Motor neuron (in vitro differentiated cells): Measurements from ENCODE around the gene STK17A. TPM values are rescaled to one million over a fixed set of nuclear protein-coding genes. Genes with fewer than 3 reads are reported as not detected.

Experiments
- ATAC-seq, 8 experiments: fragments of 200-7000 bp; cut with Tn5 transposase; replicated peaks in 6 of 8; 2 replicates each; pipeline ENCODE4 v1.8.0; 2021; ENCODE audit warnings: mild to moderate bottlenecking in 8 of 8, moderate library complexity in 8 of 8
- H3K27ac ChIP-seq, 2 donors: fragments of 250-450 bp; sonication (Bioruptor Pico); 2 replicates each; pipeline ENCODE4 v1.9.0; 2021; ENCODE audit warnings: antibody characterized with exemption in 2 of 2, mild to moderate bottlenecking in 2 of 2, moderate library complexity in 1 of 2
- H3K4me1 ChIP-seq, 2 donors: fragments of 250-450 bp; sonication (Bioruptor Pico); replicated peaks in 1 of 2; 2 replicates each; pipeline ENCODE4 v1.6.1; 2021; ENCODE audit warnings: antibody characterized with exemption in 2 of 2, mild to moderate bottlenecking in 2 of 2, moderate library complexity in 1 of 2
- H3K4me3 ChIP-seq, 5 donors: fragments of 250-450 bp; sonication (Bioruptor Pico); 2 replicates each; pipeline ENCODE4 v1.9.0; 2021; ENCODE audit warnings: antibody characterized with exemption in 5 of 5, mild to moderate bottlenecking in 5 of 5, moderate library complexity in 4 of 5
- WGBS, 10 experiments: fragments of 450-650 bp; shearing (Covaris generic); methylation state at CpG; one replicate each; pipeline ENCODE4 v1.0.0; 2022; 5-methylcytosine and 5-hydroxymethylcytosine counted together
- in situ Hi-C, 9 experiments: fragments of 400-800 bp; cut with MboI; loops; one replicate each; pipeline ENCODE4 v1.15.0; 2021; ENCODE audit warnings: low sequenced_read_pairs in 9 of 9, low pct_unique_long_range_greater_than_20kb in 2 of 9; ENCODE audit not compliant: unreplicated experiment in 9 of 9
- total RNA-seq, 8 experiments: library from RNA; unstranded; fragments of 300-600 nt; gene quantifications; 2 replicates each; pipeline versions ENCODE4 v1.2.3 to v1.2.4, GENCODE V29; 2022

STK17A gene
- total RNA-seq, 8 experiments from 2014 or later, result 3.9 to 18.4 (median 13.4) TPM

DNA sequence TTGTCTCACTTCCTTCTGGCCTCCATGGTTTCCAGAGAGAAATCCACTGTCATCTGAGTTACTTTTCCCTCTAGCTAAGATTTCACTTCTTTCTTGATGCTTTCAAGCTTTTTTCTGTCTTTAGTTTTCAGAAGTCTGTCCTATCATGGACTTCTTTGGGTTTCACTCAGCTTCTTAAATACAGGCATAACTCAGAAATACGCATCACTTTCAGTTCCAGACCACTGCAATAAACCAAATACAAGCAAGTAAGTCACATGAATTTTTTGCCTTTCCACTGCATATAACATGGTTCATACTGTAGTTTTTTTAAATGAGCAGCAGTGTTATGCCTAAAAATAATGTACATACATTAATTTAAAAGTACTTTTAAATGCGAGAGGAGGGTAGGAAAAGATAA lies 48.7 kb downstream of the STK17A start:
- WGBS, 10 experiments, result 29 to 100% (median 97%) methylated on average over 1 to 2 of the region's 2 CpGs
- Histone ChIP-seq H3K27ac (no peak overlapping the region), H3K4me3 (no peak overlapping the region), H3K4me1 (peaks cover 0 to 4% of the 10 kb centered on the region in 2 donors)
- in situ Hi-C loops, result no loop called here
- no peak for ATAC-seq

DNA sequence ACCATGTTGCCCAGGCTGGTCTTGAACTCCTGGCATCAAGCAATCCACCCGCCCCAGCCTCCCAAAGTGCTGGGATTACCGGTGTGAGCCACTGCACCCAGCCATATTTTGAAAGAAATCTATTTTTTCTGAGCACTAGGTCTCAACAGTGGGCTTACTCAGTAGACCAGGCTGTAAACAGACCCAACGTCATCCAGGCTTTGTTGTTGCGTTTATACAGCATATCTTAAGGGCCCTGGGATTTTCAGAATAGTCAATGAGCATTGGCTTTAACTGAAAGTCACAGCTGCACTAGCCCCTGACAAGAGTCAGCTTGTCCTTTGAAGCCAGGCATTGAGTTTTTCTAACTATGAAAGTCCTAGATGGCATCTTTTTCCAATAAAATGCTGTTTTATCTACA lies 49.8 kb downstream of the STK17A start:
- no peaks in the 10 kb centered on the region for H3K4me1 ChIP-seq
- ATAC-seq, result no peak
- in situ Hi-C loops, result no loop called here
- WGBS, 10 experiments, result 80 to 100% (median 92%) methylated on average over 1 to 4 of the region's 4 CpGs; no CpG with 5 or more reads in 4 of the 10 experiments
- no peak overlapping the region for H3K4me3 ChIP-seq
- H3K27ac ChIP-seq, result no peak overlapping the region

DNA sequence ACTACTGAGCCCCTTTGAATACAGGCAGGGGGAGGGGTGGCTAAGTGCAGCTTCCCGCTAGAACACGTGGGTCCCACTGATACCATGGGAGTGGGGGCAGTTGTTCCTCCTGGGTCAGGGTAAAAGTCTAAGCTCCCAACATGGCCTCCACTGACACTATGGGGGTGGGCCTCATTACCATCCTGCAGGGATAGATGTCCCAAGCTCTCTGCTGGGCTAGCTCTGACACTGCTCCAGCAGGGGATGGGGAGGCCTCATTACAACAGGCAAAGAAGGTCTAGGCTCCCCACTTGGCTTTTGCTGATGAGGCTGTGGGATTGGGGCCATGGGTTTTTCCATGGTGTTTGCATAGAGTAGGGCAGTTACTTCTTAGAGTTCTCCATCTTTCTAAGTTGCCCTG lies 51.5 kb downstream of the STK17A start:
- Histone ChIP-seq H3K27ac (no peak overlapping the region), H3K4me3 (no peak overlapping the region), H3K4me1 (peaks cover 0 to 3% of the 10 kb centered on the region in 2 donors)
- WGBS, 10 experiments, result no CpG with 5 or more reads among the region's 2 CpGs
- in situ Hi-C loops, result no loop called here
- no peak for ATAC-seq

DNA sequence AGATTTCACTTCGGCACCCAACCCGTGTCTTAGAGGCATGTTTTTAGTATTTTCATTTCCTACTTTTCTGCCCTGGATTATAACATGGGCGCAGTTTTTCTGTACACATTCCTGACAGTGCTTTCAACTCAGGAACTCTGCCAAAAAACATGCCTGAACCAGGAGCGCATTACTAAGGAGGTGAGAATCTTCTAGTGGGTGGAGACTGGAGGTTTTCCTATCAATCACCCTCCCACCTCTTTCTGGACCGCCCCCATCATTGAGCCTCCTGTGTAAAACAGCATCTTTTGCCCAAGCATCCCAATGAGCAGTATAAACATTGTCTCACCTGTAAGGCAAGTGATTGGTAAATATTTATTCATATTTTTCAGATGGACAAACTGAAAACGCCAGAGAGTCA lies 53.2 kb downstream of the STK17A start:
- Histone ChIP-seq H3K4me3 (no peak overlapping the region), H3K27ac (no peak overlapping the region), H3K4me1 (peaks cover 15 to 19% of the 10 kb centered on the region in 2 donors)
- WGBS, 10 experiments, result 74 to 100% (median 96%) methylated on average over 3 to 6 of the region's 6 CpGs; no CpG with 5 or more reads in 1 of the 10 experiments
- ATAC-seq, result no peak
- in situ Hi-C loops, result no loop called here

DNA sequence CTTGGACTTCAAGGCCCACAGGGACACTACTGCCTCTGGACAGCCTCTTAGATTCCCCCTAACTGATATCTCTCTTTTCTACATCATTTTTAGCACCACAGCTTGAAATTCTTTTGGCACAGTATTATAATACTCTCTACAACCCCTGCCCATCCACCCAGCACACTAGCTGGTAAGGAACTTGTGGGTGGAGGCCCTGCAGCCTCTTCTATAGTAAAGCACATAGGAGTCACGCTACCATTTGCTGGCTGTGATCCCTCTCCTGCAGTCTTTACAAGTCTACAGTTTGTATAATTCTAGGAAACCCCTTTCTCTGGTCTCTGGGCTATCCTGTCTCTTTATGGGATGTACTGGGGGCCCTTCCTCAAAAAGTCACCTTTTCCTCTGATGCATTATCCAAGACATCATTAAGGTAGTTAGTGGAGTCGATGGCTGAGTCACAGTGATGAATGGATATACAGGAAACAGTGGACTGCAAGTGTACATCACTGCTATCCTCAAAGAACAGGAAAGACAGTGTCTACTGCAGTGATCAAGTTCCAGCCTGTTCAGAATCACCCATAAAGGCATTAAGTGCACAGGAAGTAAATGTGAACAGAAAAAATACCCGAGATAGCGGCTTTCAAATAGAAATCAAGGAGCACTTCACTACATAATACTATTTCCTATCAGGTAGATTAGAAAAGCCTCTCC lies 54.4 kb downstream of the STK17A start:
- WGBS, 10 experiments, result 17 to 100% (median 80%) methylated on average over 1 to 4 of the region's 4 CpGs; no CpG with 5 or more reads in 2 of the 10 experiments
- peak in 2 of 8 experiments; percentile 10 to 35 for ATAC-seq
- Histone ChIP-seq H3K4me3 (no peak overlapping the region), H3K4me1 (peaks cover 15 to 19% of the 10 kb centered on the region in 2 donors), H3K27ac (no peak overlapping the region)
- in situ Hi-C loops, result no loop called here

DNA sequence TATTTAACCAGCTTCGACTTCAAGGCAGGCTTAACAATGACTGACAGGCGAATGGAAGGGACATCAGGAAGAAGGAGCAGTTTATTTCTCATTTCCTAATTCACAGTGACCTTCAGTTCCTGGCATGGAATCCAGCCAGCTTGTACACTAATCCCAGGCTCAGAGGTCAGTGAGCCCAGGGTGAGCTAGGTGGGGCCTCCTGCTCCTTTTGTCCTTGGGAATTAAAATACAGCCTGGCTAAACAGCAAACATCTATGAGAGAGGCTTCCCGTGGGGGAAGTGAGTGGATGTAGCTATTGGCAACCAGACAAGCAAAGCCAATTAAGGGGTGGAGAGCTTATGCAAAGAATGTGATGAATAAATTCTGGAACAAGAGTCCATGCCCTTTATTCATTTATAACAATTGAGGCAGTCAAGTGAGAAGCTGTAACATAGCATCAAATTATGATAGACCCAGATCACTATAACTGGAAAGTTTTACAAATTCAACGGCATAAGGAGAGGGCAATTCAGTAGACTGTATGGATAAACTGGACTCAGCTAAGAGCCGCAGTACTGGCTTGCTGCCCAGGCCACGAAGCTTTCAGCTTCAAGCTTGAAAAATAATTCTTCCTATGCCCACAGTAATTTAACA lies 57.1 kb downstream of the STK17A start:
- Histone ChIP-seq H3K4me1 (peaks cover 15 to 19% of the 10 kb centered on the region in 2 donors), H3K4me3 (no peak overlapping the region), H3K27ac (peak overlapping the region; percentile 42 to 62)
- WGBS, 10 experiments, result 0 to 88% (median 56%) methylated on average over 1 to 6 of the region's 6 CpGs
- in situ Hi-C loops, result no loop called here
- ATAC-seq, result peak; percentile 91 to 99 (median 95)

DNA sequence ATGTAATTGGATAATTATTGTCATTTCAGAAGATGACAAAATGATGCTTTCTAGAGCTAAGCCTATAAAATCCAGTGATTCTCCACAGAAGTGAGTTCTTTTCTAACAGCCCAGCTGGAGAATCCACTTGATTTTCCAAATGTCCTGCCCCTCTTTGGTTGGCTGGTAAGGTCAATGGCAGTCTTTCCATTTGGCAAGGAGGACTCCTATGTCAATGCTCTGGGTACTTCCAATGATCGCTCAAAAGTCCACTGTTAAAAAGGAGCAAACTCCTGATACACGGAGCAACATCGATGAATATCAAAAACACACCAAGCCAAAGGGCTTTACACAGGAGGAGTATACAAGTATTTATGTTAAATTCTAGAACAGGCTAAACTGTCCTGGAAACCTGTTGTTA lies 57.8 kb downstream of the STK17A start:
- H3K4me1 ChIP-seq, result peaks cover 16 to 26% of the 10 kb centered on the region in 2 donors
- no peak for ATAC-seq
- 92 to 100% (median 100%) methylated on average over 1 to 3 of the region's 3 CpGs; no CpG with 5 or more reads in 5 of the 10 experiments for WGBS, 10 experiments
- in situ Hi-C loops, result no loop called here
- no peak overlapping the region for H3K4me3 ChIP-seq
- peak overlapping the region in 1 of 2 donors; percentile 62 for H3K27ac ChIP-seq

DNA sequence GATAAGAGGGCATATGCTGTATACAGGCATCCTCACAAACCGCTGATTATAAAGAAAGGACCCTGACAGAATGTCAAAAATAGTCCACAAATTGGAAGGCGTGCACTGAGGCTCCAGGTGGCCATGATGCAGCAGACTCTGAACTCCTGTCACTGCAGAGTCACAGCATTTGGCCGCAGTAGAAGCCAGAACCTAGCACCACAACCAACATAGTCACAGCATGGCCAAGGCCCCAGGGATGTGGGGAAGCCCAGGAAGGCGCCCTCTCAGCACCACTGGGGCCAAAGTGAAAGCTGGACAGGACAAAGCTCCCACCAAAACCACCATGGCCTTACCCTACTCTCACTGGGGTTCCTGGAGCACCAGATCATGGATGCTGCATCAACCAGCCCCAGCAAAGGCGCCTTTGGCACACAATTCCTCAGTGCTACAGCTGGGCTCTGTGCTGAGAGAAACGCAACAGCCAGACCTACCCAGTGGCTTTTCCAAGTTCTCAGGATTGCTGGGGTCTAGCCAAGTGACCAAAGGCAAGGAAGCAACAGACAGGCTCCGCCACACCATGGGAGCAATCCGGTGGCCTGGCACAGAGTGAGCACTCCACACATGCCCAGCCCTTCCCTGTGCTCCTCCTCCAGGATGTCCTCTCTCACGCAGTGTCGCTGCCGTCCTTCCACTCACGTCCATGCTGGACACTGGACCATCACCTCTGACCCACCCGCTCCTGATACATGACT lies 60.2 kb downstream of the STK17A start:
- in situ Hi-C loops, result no loop called here
- WGBS, 10 experiments, result 67 to 100% (median 100%) methylated on average over 1 to 10 of the region's 13 CpGs; no CpG with 5 or more reads in 1 of the 10 experiments
- ATAC-seq, result no peak
- no peak overlapping the region for H3K4me3 ChIP-seq
- H3K4me1 ChIP-seq, result peaks cover 38 to 50% of the 10 kb centered on the region in 2 donors
- no peak overlapping the region for H3K27ac ChIP-seq

DNA sequence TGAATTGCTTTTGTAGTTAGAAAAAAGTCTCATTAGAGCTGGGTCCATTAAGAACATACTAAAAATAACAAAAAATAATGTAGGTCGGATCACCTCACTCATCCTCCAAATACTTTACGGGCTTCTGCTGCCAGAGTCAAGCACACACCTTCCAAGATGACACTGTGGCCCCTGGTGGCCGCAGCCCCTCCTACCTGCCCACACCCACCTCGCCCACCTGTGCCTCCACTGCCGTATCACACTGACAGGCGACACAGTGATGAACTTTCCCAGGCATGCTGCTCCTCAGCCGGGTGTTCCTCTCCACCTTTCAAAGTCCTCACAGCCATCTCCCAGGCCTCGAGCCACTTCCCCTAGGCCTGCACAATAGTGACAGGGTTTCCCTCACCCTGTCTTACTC lies 60.9 kb downstream of the STK17A start:
- no peak overlapping the region for H3K27ac ChIP-seq

DNA sequence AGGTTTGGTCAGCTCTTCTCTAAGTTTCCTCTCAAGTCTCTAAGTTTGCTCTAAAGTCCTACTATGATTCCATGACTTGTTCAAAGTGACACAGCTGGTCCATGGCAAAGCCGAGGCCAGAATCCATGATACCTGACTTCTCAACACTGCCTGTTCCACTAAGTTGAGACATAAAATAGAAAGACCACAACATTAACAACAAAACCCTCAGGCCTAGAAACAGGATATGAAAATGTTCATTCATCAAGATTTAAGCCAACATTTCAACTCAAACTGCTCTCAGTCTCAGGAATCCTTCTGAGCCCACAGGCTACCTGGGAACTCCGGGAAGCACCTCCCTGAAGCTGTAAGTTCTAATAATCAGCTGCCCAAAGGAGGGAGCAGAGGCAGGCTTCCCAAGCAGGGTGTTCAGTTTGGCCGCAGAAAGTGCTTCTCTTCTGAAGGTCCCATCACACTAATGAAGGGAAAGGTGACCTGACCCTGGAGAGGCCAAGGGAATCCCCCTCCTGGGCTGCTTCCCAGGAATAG lies 62.9 kb downstream of the STK17A start:
- peaks cover 29 to 46% of the 10 kb centered on the region in 2 donors for H3K4me1 ChIP-seq
- H3K27ac ChIP-seq, result peak overlapping the region; percentile 2 to 67
- H3K4me3 ChIP-seq, result no peak overlapping the region
- in situ Hi-C loops, result no loop called here
- 80 to 100% (median 100%) methylated on average over 1 to 3 of the region's 3 CpGs; no CpG with 5 or more reads in 4 of the 10 experiments for WGBS, 10 experiments
- no peak for ATAC-seq

More for the DNA sequence above, 60.9 kb downstream of the STK17A start:
- ATAC-seq, result no peak
- H3K4me3 ChIP-seq, result no peak overlapping the region
- in situ Hi-C loops, result no loop called here
- WGBS, 10 experiments, result 50 to 100% (median 83%) methylated on average over 1 to 7 of the region's 8 CpGs; no CpG with 5 or more reads in 3 of the 10 experiments
- peaks cover 43 to 58% of the 10 kb centered on the region in 2 donors for H3K4me1 ChIP-seq

DNA sequence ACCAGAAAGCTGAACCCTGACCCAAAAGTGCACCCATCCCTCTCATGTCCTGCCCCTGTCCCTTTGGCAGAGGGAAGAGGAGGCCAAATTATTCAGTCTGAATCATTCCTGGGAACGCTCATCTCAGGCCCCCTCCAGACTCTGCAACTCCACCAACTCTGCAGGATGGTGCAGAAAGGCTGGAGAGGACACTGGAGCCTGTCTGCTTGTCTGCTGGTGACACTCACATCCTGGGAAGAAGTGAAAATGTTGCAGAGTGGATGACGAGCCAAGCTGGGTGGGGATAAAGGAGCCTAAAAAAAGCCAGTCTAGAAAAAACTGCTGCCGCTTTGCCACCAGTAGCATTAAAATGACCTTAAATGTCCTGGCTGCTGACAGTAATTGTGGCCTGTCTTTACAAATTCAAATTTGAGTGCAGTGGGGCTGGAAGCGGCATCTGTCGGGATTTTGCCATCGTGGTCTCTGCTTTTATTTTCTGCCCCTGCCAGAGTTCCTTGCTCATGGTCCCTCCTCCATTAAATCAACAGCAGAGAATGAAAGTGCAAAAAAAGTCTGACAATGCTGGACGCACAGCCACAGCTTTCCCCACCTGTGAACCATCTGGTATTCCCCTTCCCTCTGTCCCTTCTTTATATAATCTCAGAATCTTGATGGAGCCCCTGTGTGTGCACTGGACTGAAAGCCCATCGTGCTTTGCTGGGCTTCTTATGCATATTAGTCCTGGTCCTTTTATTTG lies 63.9 kb downstream of the STK17A start:
- Histone ChIP-seq H3K4me3 (no peak overlapping the region), H3K27ac (peak overlapping the region; percentile 72 to 90), H3K4me1 (peaks cover 28 to 43% of the 10 kb centered on the region in 2 donors)
- in situ Hi-C loops, result no loop called here
- peak in 7 of 8 experiments; percentile 4 to 76 (median 52) for ATAC-seq
- 0 to 85% (median 6%) methylated on average over 1 to 8 of the region's 8 CpGs; no CpG with 5 or more reads in 1 of the 10 experiments for WGBS, 10 experiments

DNA sequence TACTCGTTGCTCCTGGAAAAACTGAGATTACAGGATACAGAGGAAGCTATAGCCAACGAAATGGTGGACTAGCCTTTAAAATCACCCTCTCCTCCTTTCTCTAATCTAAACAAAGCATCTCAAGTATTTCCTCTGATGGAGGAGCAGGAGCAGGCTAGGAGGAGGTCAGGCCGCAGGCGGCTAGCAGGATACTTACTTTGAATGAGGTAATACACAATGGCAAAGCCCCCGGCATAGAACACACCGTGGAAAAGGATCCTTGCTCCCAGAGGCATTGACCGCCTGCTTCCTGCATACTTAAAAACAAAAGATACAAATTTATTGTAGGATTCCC lies 64.4 kb downstream of the STK17A start:
- Histone ChIP-seq H3K4me3 (no peak overlapping the region), H3K27ac (peak overlapping the region; percentile 72 to 90), H3K4me1 (peaks cover 28 to 43% of the 10 kb centered on the region in 2 donors)
- 0 to 83% (median 18%) methylated on average over 1 to 6 of the region's 7 CpGs; no CpG with 5 or more reads in 4 of the 10 experiments for WGBS, 10 experiments
- in situ Hi-C loops, result no loop called here
- peak in 5 of 8 experiments; percentile 56 to 66 (median 62) for ATAC-seq
